ENCODE results near the gene SYCE3. TPM values are rescaled to one million over a fixed set of nuclear protein-coding genes. Genes with fewer than 3 reads are reported as not detected.

Gene SYCE3
- not detected in 2 replicates for total RNA-seq

GRCh38 chr22:50562523-50563412, at the start of gene SYCE3:
Gene SYCE3, minus strand, starts transcription at chr22:50562919. Its CDS starts 6,514 bp downstream, at chr22:50556405.

GRCh38 chr22:50600538-50600937, 37.8 kb upstream of the SYCE3 start, which contains the start of gene MAPK8IP2:
Gene MAPK8IP2, plus strand, starts transcription at chr22:50600793. Its CDS starts 26 bp downstream, at chr22:50600819.

GRCh38 chr22:50582493-50583293, 20.0 kb upstream of the SYCE3 start, which contains the start of gene CHKB:
Gene CHKB, minus strand, starts transcription at chr22:50582849. Its CDS starts 68 bp downstream, at chr22:50582781.

GRCh38 chr22:50577987-50578775, 15.5 kb upstream of the SYCE3 start, which contains the start of gene CPT1B:
Gene CPT1B, minus strand, starts transcription at chr22:50578427. Its CDS starts 512 bp downstream, at chr22:50577915.

GRCh38 chr22:50545522-50546325, 17.0 kb downstream of the SYCE3 start, which contains the start of gene KLHDC7B:
Gene KLHDC7B, plus strand, starts transcription at chr22:50545899. Its CDS starts 345 bp downstream, at chr22:50546244.

GRCh38 chr22:50529897-50530579, 32.7 kb downstream of the SYCE3 start, which contains the start of gene TYMP:
Gene TYMP, minus strand, starts transcription at chr22:50530012. Its CDS starts 303 bp downstream, at chr22:50529709.

GRCh38 chr22:50525104-50525857, 37.4 kb downstream of the SYCE3 start, which contains the start of gene SCO2:
Gene SCO2, minus strand, starts transcription at chr22:50525598. Its CDS starts 1,187 bp downstream, at chr22:50524411.

GRCh38 chr22:50507991-50508884, 54.5 kb downstream of the SYCE3 start, which contains the start of gene NCAPH2:
Gene NCAPH2, plus strand, starts transcription at chr22:50508224. Its CDS starts 114 bp downstream, at chr22:50508338.

GRCh38 chr22:50507421-50507990, 55.2 kb downstream of the SYCE3 start, which contains the start of gene LMF2:
Gene LMF2, minus strand, starts transcription at chr22:50507702. Its CDS starts 27 bp downstream, at chr22:50507675.

Other genes starting within 250 kb of the SYCE3 start
- 1.1 and 1.7 TPM in 2 replicates for gene DENND6B, start 235.9 kb downstream of the SYCE3 start, total RNA-seq
- gene PPP6R2, start 219.6 kb downstream of the SYCE3 start, total RNA-seq = 47.9 and 48.7 TPM in 2 replicates
- gene SBF1, start 87.9 kb downstream of the SYCE3 start, total RNA-seq = 47.6 and 55.6 TPM in 2 replicates
- 0.36 and 0.40 TPM in 2 replicates for gene ADM2, start 81.4 kb downstream of the SYCE3 start, total RNA-seq
- not detected in 2 replicates for gene MIOX, start 76.1 kb downstream of the SYCE3 start, total RNA-seq
- 31.5 and 40.1 TPM in 2 replicates for gene LMF2, start 55.2 kb downstream of the SYCE3 start, total RNA-seq
- 33.2 and 40.8 TPM in 2 replicates for gene NCAPH2, start 54.7 kb downstream of the SYCE3 start, total RNA-seq
- 2.0 and 2.4 TPM in 2 replicates for gene SCO2, start 37.3 kb downstream of the SYCE3 start, total RNA-seq
- gene TYMP, start 32.9 kb downstream of the SYCE3 start, total RNA-seq = 4.4 and 6.0 TPM in 2 replicates
- not detected in 2 replicates for gene KLHDC7B, start 17.0 kb downstream of the SYCE3 start, total RNA-seq
- 1.6 and 2.1 TPM in 2 replicates for gene CPT1B, start 15.5 kb upstream of the SYCE3 start, total RNA-seq
- gene CHKB, start 19.9 kb upstream of the SYCE3 start, total RNA-seq = 21.1 and 30.4 TPM in 2 replicates
- gene MAPK8IP2, start 37.9 kb upstream of the SYCE3 start, total RNA-seq = 0.13 and 0.14 TPM in 2 replicates
- 14.8 and 18.7 TPM in 2 replicates for gene ARSA, start 65.2 kb upstream of the SYCE3 start, total RNA-seq
- gene SHANK3, start 109.9 kb upstream of the SYCE3 start, total RNA-seq = 36.4 and 54.3 TPM in 2 replicates
- gene ACR, start 175.3 kb upstream of the SYCE3 start, total RNA-seq = 0.80 and 0.93 TPM in 2 replicates
- 10.6 and 12.2 TPM in 2 replicates for gene RABL2B, start 220.7 kb upstream of the SYCE3 start, total RNA-seq

All from thoracic aorta endothelial cell (primary cell).